Measurements from ENCODE around the gene ULK4.

The ULK4 gene

GRCh38 chr3:41717641-41718040 is 244.3 kb downstream of the ULK4 start:
- Histone ChIP-seq H3K9me3 (ENCODE audit: insufficient read depth, low read length) (no peaks in the 10 kb centered on the region), H4K20me1 (ENCODE audit: low read depth, low read length) (no peaks in the 10 kb centered on the region), H3F3A (ENCODE audit: insufficient read depth) (no peaks in the 10 kb centered on the region), H2AFZ (ENCODE audit: low read depth, low read length, severe bottlenecking) (no peak overlapping the region), H3K27ac (ENCODE audit: low read depth, low read length) (no peak overlapping the region), H3K36me3 (ENCODE audit: low read length) (no peaks in the 10 kb centered on the region), H3K4me2 (ENCODE audit: low read depth, low read length, poor library complexity, severe bottlenecking) (no peak overlapping the region), H3K9me2 (replicated peaks; ENCODE audit: insufficient read depth, low read length) (no peaks in the 10 kb centered on the region), H3K27me3 (ENCODE audit: low read length) (no peaks in the 10 kb centered on the region), H3K4me3 (ENCODE audit: insufficient read depth, low read length, poor library complexity, severe bottlenecking) (no peak overlapping the region), H3K9ac (ENCODE audit: low read length) (no peak overlapping the region), H3K79me2 (ENCODE audit: insufficient read depth, low read length) (no peaks in the 10 kb centered on the region)
- no peak for TF ChIP-seq EZH2phosphoT487 (conservative IDR thresholded peaks at IDR 0.05; ENCODE audit: low read length)
- TF ChIP-seq CTCF (IDR thresholded peaks at IDR 0.05; ENCODE audit: insufficient read depth, low read length, poor library complexity, severe bottlenecking): no peak

DNA sequence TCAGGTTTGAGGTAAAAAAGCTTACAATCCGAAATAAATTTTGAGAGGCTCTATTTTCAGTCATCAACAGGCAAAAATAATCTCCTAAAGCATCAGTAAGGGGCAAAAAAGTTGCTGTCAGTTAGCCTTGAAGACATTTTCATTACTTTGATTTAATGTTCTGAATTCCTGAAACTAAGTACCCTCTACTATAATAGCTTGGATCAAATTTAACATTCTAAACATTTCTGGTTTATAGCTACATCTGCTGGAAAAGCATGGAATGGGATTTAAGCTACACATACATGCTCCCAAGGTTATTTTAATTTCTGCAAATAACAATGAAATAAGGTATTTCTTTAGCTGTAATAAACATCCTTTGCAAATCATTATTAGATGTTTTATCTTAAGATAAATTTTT is 245.4 kb downstream of the ULK4 start:
- Histone ChIP-seq H3K9me2 (replicated peaks; ENCODE audit: insufficient read depth, low read length) (no peaks in the 10 kb centered on the region), H3F3A (ENCODE audit: insufficient read depth) (no peaks in the 10 kb centered on the region), H3K4me3 (ENCODE audit: insufficient read depth, low read length, poor library complexity, severe bottlenecking) (no peak overlapping the region), H2AFZ (ENCODE audit: low read depth, low read length, severe bottlenecking) (no peak overlapping the region), H3K9ac (ENCODE audit: low read length) (no peak overlapping the region), H3K9me3 (ENCODE audit: insufficient read depth, low read length) (no peaks in the 10 kb centered on the region), H3K79me2 (ENCODE audit: insufficient read depth, low read length) (no peaks in the 10 kb centered on the region), H3K27ac (ENCODE audit: low read depth, low read length) (no peak overlapping the region), H3K4me2 (ENCODE audit: low read depth, low read length, poor library complexity, severe bottlenecking) (no peak overlapping the region), H3K36me3 (ENCODE audit: low read length) (no peaks in the 10 kb centered on the region), H4K20me1 (ENCODE audit: low read depth, low read length) (no peaks in the 10 kb centered on the region), H3K27me3 (ENCODE audit: low read length) (no peaks in the 10 kb centered on the region)
- TF ChIP-seq EZH2phosphoT487 (conservative IDR thresholded peaks at IDR 0.05; ENCODE audit: low read length) (no peak), CTCF (IDR thresholded peaks at IDR 0.05; ENCODE audit: insufficient read depth, low read length, poor library complexity, severe bottlenecking) (no peak)

- no peak for TF ChIP-seq EZH2phosphoT487 (conservative IDR thresholded peaks at IDR 0.05; ENCODE audit: low read length)
- no peak for TF ChIP-seq CTCF (IDR thresholded peaks at IDR 0.05; ENCODE audit: insufficient read depth, low read length, poor library complexity, severe bottlenecking)
- Histone ChIP-seq H2AFZ (ENCODE audit: low read depth, low read length, severe bottlenecking) (no peak overlapping the region), H3K27ac (ENCODE audit: low read depth, low read length) (no peak overlapping the region), H3K36me3 (ENCODE audit: low read length) (no peaks in the 10 kb centered on the region), H3K79me2 (ENCODE audit: insufficient read depth, low read length) (no peaks in the 10 kb centered on the region), H3K27me3 (ENCODE audit: low read length) (no peaks in the 10 kb centered on the region), H3K9ac (ENCODE audit: low read length) (no peak overlapping the region), H3K9me2 (replicated peaks; ENCODE audit: insufficient read depth, low read length) (no peaks in the 10 kb centered on the region), H3F3A (ENCODE audit: insufficient read depth) (no peaks in the 10 kb centered on the region), H3K4me3 (ENCODE audit: insufficient read depth, low read length, poor library complexity, severe bottlenecking) (no peak overlapping the region), H3K9me3 (ENCODE audit: insufficient read depth, low read length) (no peaks in the 10 kb centered on the region), H3K4me2 (ENCODE audit: low read depth, low read length, poor library complexity, severe bottlenecking) (no peak overlapping the region), H4K20me1 (ENCODE audit: low read depth, low read length) (no peaks in the 10 kb centered on the region)
These were observed 246.5 kb downstream of the ULK4 start for GRCh38 chr3:41715376-41715775.

GRCh38 chr3:41711651-41712050 is 250.3 kb downstream of the ULK4 start:
- H3K27ac ChIP-seq (ENCODE audit: low read depth, low read length): no peak overlapping the region
- no peak for TF ChIP-seq CTCF (IDR thresholded peaks at IDR 0.05; ENCODE audit: insufficient read depth, low read length, poor library complexity, severe bottlenecking)
- no peaks in the 10 kb centered on the region for H3K36me3 ChIP-seq (ENCODE audit: low read length)
- H3K4me3 ChIP-seq (ENCODE audit: insufficient read depth, low read length, poor library complexity, severe bottlenecking): no peak overlapping the region
- H3F3A ChIP-seq (ENCODE audit: insufficient read depth): no peaks in the 10 kb centered on the region
- H4K20me1 ChIP-seq (ENCODE audit: low read depth, low read length): no peaks in the 10 kb centered on the region
- no peaks in the 10 kb centered on the region for H3K9me3 ChIP-seq (ENCODE audit: insufficient read depth, low read length)
- no peak overlapping the region for H3K9ac ChIP-seq (ENCODE audit: low read length)
- no peak overlapping the region for H2AFZ ChIP-seq (ENCODE audit: low read depth, low read length, severe bottlenecking)
- H3K79me2 ChIP-seq (ENCODE audit: insufficient read depth, low read length): no peaks in the 10 kb centered on the region
- no peaks in the 10 kb centered on the region for H3K27me3 ChIP-seq (ENCODE audit: low read length)
- H3K9me2 ChIP-seq (replicated peaks; ENCODE audit: insufficient read depth, low read length): no peaks in the 10 kb centered on the region
- no peak overlapping the region for H3K4me2 ChIP-seq (ENCODE audit: low read depth, low read length, poor library complexity, severe bottlenecking)

Measured in SU-DHL-6 (cell line).